Stimulated activated memory B cell treated with anti-CD40 and anti-IgM and Interleukin-4, amounts not matched to agents 10 μg/mL and 1 μg/mL and 100 μg/mL, for 72 hours (primary cell): ENCODE data around the gene FAM53A.

Experiments
- ATAC-seq: fragments of 150-1000 bp; cut with Tn5 transposase; 2 replicates; pipeline ENCODE4 v1.10.0; 2021
- H3K27ac Mint-ChIP-seq: one replicate; pipeline ENCODE4 v1.8.0; 2022; ENCODE audit warnings: mild to moderate bottlenecking, mixed read lengths
- H3K27me3 Mint-ChIP-seq: one replicate; pipeline ENCODE4 v1.8.0; 2022; ENCODE audit warnings: mixed read lengths
- H3K36me3 Mint-ChIP-seq: one replicate; pipeline ENCODE4 v1.8.0; 2022; ENCODE audit warnings: mixed read lengths
- H3K4me1 Mint-ChIP-seq: one replicate; pipeline ENCODE4 v1.8.0; 2022; ENCODE audit warnings: mixed read lengths
- H3K4me3 Mint-ChIP-seq: one replicate; pipeline ENCODE4 v1.8.0; 2022; ENCODE audit warnings: mild to moderate bottlenecking, moderate library complexity, mixed read lengths
- H3K9me3 Mint-ChIP-seq: one replicate; pipeline ENCODE4 v1.8.0; 2022; ENCODE audit warnings: mixed read lengths

FAM53A gene

DNA sequence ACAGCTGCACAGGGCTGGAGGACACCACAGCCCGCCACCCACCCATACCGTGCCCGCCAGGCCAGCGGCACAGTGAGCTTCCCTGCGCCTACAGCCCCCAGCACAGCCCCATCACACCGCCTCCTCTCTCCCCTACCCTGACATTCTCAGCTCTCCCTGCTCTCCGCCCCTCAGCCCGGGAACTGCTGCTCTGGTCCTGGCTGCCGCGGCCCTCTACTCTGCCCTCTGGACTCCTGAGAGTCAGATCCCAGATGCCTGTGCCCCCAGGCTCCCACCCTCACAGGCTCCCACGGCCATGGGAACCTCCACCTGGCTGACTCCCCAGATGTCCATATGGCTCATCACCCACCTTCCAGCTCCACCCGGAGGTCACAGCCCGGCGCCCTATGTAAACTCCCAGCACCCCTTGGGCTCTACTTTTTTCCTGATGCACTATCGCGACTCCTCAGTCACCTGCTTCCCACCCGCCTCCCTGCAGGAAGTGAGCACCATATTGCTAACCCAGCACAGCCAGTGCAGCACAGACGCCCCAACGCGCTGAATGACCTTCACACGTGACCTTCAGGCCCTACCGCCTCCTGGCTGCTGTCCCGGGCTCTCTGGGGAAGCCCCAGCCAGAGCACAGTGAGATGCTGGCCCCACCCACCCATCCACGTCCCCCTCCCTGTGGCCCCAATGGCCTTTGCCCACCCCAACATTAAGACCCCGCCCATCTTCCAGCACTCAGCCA is 23.0 kb downstream of the FAM53A start:
- H3K9me3 Mint-ChIP-seq, result no peaks in the 10 kb centered on the region
- H3K36me3 Mint-ChIP-seq, result peaks cover 9% of the 10 kb centered on the region
- no peak for ATAC-seq
- H3K4me1 Mint-ChIP-seq, result no peaks in the 10 kb centered on the region
- no peaks in the 10 kb centered on the region for H3K27me3 Mint-ChIP-seq
- H3K27ac Mint-ChIP-seq, result no peak overlapping the region
- no peak overlapping the region for H3K4me3 Mint-ChIP-seq

DNA sequence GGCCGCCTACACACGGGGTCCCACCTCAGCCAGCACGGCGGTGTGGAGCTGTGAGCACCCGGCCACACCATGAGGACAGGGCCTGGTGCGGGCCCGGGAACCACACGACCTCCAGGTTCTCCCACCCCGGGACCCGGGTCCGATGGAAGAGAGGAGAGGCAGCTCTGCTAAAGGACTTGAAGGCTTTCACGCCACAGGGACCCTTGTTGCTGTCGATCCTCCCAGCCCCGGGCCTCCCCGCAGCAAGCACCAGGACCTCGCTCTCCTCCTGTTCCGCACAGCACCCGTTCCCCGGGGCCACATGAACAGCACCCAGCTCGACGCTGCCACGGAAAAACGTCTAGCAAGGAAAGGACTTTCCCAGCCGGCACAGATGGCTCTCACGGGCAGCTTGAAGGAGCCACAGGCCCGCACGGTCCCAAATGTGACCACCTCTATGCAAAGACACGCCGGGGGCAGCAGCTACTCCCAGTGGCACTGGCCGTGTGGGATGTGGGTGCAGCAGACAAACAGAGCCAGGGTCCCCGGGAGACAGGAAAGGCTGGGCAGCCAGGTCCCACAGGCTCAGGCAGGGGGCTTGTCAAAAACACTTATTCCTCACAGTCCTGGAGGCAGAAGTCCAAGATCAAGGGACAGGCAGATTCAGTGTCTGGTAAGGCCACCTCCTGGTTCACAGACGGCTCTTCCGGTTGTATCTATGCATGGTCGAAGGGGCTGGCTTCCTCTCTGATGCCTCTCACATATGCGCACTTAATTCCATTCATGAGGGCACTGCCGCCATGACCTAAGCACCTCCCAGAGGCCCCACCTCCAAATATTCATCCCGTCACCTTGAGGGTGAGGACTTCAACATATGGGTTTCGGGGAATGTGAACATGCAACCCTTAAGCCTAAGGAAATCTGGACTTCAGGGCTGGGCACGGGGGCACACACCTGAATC is 24.7 kb downstream of the FAM53A start:
- no peak overlapping the region for H3K4me3 Mint-ChIP-seq

DNA sequence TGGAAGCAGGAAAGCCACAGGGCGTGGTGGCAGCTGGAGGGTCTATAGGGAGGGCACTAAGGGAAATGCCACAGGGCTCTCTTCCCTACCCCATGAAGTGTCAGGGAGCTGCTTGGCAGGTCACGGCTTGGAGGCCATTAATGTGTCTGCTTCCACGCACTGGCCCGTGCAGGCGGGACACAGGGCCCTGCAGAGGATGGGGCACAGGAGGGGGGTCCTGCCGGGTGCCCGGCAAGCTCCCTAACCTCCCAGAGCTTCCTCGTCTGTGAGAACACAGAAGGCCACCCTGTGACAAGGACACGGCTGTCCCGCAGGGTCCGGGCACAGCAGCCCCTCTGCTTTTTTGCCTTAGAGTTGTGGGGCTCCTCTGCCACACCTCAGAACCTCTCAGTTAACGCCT is 25.5 kb downstream of the FAM53A start:
- Mint-ChIP-seq H3K4me3 (no peak overlapping the region), H3K4me1 (no peaks in the 10 kb centered on the region), H3K27ac (no peak overlapping the region), H3K27me3 (no peaks in the 10 kb centered on the region), H3K9me3 (no peaks in the 10 kb centered on the region), H3K36me3 (peaks cover 12% of the 10 kb centered on the region)
- no peak for ATAC-seq

More for the DNA sequence above, 24.7 kb downstream of the FAM53A start:
- no peaks in the 10 kb centered on the region for H3K4me1 Mint-ChIP-seq
- H3K36me3 Mint-ChIP-seq, result peaks cover 12% of the 10 kb centered on the region
- H3K27ac Mint-ChIP-seq, result no peak overlapping the region
- H3K9me3 Mint-ChIP-seq, result no peaks in the 10 kb centered on the region
- no peaks in the 10 kb centered on the region for H3K27me3 Mint-ChIP-seq
- no peak for ATAC-seq

DNA sequence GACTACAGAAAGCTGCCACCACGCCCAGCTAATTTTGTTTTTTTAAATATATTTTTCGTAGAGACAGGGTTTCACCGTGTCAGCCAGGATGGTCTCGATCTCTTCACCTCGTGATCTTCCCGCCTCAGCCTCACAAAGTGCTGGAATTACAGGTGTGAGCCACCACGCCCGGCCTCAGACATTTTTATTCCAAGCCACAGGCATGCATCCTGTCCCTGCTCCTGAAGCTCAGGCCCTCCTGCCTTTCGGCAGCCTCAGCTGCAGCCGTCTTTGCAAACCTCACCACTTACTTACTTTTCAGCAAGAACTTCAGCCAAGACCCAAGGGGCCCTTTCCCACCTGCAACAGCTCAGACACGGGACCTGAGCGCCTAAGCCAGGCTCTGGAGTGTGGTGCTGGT is 26.0 kb downstream of the FAM53A start:
- ATAC-seq, result no peak

DNA sequence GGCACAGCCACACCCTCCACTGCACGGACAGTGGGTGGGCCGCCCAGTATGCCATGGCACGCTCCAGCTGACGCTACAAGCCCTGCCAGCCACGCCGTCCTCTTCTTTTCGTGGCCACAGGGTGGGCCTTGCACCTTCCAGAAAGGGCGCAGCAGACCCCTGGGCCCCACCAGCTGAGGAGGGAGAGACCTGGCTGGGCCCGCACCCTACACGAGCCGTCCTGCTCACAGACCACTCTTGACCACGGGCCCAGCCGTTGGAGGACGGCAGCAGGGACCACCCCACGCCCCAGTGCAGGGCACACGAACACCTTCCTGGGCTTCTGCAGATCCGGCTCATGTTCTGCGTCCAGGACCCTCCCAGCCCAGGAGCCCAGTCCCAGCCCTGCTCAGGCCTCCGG is 27.1 kb downstream of the FAM53A start:
- no peak for ATAC-seq
- no peak overlapping the region for H3K27ac Mint-ChIP-seq
- H3K4me1 Mint-ChIP-seq, result no peaks in the 10 kb centered on the region
- H3K36me3 Mint-ChIP-seq, result peaks cover 12% of the 10 kb centered on the region
- H3K4me3 Mint-ChIP-seq, result no peak overlapping the region
- H3K9me3 Mint-ChIP-seq, result no peaks in the 10 kb centered on the region
- no peaks in the 10 kb centered on the region for H3K27me3 Mint-ChIP-seq

More for the DNA sequence above, 26.0 kb downstream of the FAM53A start:
- Mint-ChIP-seq H3K4me1 (no peaks in the 10 kb centered on the region), H3K27ac (no peak overlapping the region), H3K4me3 (no peak overlapping the region), H3K27me3 (no peaks in the 10 kb centered on the region), H3K9me3 (no peaks in the 10 kb centered on the region), H3K36me3 (peaks cover 12% of the 10 kb centered on the region)

DNA sequence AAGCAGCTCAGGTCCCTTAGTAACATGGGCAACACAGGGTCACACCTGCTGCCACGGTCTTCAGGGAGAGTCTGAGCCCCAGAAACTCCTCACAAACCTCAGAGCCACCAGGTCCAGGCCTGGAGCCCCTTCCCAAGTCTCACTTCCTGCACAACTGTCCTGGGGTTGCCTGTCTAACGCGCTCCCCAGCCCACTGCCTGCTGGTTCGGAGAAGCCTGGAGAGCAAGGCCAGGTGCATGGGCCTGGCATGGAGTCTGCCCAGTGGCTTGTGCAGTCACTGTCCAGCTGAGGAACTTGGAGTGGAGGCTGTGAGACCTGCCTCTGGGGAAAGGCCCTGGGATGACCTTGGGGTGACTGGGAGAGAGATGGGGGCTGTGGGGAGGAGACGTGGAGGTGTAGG is 28.0 kb downstream of the FAM53A start:
- Mint-ChIP-seq H3K36me3 (peaks cover 12% of the 10 kb centered on the region), H3K27ac (no peak overlapping the region)
- no peak for ATAC-seq

DNA sequence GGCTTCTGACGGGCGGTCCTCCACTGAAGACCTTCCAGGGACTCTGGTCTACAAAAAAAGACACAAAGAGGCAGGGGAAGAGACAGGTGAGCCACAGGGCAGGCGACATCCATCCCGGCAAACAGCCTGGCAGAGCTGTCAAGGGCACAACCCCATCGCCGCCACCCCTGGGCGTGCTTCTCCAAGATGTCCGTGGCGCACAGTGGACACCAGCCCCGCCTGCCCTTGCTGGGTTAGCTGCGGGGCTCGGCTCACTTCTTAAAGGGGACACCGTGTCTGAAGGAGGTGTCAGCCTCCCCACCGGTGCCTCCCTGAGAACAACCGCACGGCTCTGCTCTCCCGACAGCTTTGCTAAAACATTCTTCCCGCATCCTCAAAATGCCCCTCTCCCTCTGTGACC is 28.4 kb downstream of the FAM53A start:
- Mint-ChIP-seq H3K36me3 (peaks cover 12% of the 10 kb centered on the region), H3K27me3 (no peaks in the 10 kb centered on the region), H3K4me1 (no peaks in the 10 kb centered on the region), H3K27ac (no peak overlapping the region), H3K4me3 (no peak overlapping the region), H3K9me3 (no peaks in the 10 kb centered on the region)
- no peak for ATAC-seq

More for the DNA sequence above, 28.0 kb downstream of the FAM53A start:
- Mint-ChIP-seq H3K4me3 (no peak overlapping the region), H3K4me1 (no peaks in the 10 kb centered on the region), H3K27me3 (no peaks in the 10 kb centered on the region), H3K9me3 (no peaks in the 10 kb centered on the region)

DNA sequence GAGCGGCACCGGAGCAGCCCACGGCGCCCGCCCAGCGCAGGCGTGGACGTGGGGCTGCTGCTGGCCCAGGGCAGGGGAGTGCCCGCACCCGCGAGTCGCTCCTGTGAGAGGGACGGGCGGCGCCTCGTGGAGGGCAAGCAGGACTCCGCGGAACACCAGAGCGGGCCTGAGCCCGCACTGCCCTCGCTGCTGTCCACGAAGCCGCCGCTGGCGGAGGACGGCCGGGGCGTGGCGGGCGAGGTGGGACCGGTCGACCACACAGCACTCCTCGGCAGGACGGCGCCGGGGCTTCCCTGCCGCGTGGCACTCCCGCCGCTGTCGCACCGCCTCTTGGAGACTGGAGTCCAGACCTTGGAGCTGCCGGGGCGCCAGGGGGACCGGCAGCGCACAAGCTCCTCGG is 29.0 kb downstream of the FAM53A start:
- Mint-ChIP-seq H3K9me3 (no peaks in the 10 kb centered on the region), H3K27ac (no peak overlapping the region), H3K27me3 (no peaks in the 10 kb centered on the region), H3K36me3 (peaks cover 12% of the 10 kb centered on the region), H3K4me1 (no peaks in the 10 kb centered on the region), H3K4me3 (no peak overlapping the region)
- ATAC-seq, result peak; percentile 49

DNA sequence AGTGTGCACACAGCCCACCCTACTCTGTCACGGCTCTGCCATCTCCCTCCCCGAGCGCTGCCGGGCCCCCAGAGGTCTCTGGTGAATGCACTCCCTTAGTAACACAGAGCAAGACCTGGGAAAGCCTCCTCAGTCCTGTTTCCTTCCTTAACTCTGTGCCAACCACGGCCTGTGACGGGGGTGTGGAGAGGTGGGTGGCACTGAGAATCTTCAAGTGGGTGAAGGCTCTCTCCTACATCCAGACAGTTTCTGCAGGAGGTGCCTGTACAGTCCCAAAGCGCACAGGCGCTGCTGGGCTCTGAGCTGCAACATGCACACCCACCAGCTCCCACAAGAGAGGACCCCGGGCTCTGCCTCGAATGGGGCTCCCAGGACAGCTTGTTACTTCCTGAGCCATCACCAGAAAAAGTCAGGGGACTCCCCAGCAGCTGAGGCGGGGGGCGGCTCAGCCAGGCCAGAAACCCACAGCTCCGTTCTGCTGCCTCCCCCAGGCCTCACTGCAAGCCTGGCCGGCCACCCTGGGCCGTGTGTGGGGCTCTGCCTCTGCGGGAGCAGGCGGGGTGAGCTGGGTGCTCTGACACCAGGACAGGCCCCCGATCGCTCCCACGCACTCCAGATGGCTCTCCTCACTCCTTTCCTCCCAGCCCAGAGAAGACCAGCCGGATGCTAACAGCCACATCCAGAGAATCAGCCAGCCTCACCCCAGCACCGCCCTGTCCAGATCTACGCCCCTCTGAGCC is 29.7 kb downstream of the FAM53A start:
- no peak overlapping the region for H3K27ac Mint-ChIP-seq

DNA sequence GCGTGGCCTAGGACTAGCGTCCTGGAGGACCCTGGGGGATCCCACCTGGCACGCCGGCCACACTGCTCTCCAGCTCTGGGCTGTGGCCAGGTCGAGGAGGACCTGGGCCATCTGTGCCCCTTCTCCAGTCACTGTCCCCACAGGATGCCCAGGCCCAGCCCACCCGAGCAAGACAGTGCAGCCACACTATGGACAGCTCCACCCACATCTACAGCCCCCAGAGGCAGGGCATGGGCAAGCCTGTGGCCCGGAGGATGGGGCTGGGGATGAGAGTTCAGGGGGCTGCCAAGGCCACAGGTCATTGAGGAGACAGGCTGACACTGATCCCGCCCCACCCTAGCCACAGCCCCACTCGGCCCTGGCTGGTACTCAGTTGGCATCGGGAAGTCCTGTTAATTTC is 30.3 kb downstream of the FAM53A start:
- H3K9me3 Mint-ChIP-seq, result no peaks in the 10 kb centered on the region
- no peaks in the 10 kb centered on the region for H3K4me1 Mint-ChIP-seq
- no peak overlapping the region for H3K4me3 Mint-ChIP-seq
- no peak overlapping the region for H3K27ac Mint-ChIP-seq
- H3K27me3 Mint-ChIP-seq, result no peaks in the 10 kb centered on the region
- peak; percentile 10 for ATAC-seq
- H3K36me3 Mint-ChIP-seq, result peaks cover 12% of the 10 kb centered on the region

More for the DNA sequence above, 29.7 kb downstream of the FAM53A start:
- no peaks in the 10 kb centered on the region for H3K9me3 Mint-ChIP-seq
- H3K4me3 Mint-ChIP-seq, result no peak overlapping the region
- peaks cover 12% of the 10 kb centered on the region for H3K36me3 Mint-ChIP-seq
- H3K27me3 Mint-ChIP-seq, result no peaks in the 10 kb centered on the region
- no peaks in the 10 kb centered on the region for H3K4me1 Mint-ChIP-seq
- ATAC-seq, result no peak

DNA sequence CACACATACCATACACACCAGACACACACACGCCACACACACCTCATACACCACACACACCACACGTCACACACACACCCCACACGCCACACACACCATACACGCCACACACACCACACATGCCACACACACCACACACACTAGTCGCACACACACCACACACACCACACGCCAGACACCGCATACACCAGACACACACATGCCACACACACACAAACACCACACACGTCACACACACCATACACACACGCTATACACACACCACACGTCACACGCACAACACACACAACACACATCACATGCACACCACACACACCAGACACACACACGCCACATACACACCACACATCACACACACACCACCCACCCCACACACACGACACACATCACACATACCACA is 32.0 kb downstream of the FAM53A start:
- Mint-ChIP-seq H3K4me3 (no peak overlapping the region), H3K27ac (no peak overlapping the region), H3K27me3 (no peaks in the 10 kb centered on the region), H3K4me1 (no peaks in the 10 kb centered on the region), H3K36me3 (peaks cover 11% of the 10 kb centered on the region), H3K9me3 (no peaks in the 10 kb centered on the region)
- no peak for ATAC-seq

DNA sequence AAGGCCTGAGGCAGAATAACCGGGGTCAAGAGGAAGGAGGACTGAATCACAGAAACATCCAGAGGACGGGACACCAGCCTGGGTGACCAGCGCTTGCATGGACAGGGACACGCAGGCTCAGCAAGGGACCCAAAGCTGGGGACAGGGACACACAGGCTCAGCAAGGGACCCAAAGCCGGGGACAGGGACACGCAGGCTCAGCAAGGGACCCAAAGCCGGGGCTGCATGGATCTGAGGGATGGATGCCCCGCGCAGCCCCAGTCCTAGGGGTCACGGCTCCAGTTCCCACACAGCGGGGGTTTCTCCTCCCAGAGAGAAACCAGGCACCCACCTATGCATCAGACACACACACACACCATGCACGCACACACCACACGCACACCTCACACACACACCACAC is 32.5 kb downstream of the FAM53A start:
- Mint-ChIP-seq H3K4me1 (no peaks in the 10 kb centered on the region), H3K9me3 (no peaks in the 10 kb centered on the region), H3K27me3 (no peaks in the 10 kb centered on the region), H3K4me3 (no peak overlapping the region), H3K36me3 (peaks cover 11% of the 10 kb centered on the region), H3K27ac (no peak overlapping the region)
- ATAC-seq, result no peak

DNA sequence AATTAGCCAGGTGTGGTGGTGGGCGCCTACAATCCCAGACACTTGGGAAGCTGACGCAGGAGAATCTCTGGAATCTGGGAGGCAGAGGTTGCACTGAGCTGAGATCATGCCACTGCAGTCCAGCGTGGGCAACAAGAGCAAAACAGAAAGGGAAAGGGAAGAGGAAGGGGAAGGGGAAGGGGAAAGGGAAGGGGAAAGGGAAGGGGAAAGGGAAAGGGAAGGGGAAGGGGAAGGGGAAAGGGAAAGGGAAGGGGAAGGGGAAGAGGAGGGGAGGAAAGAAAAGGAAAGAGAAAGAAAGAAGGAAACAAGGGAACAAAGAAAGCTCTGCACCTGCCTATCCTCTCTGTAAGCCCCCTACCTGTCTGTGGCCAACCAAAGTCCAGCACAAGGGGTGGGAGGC is 35.2 kb downstream of the FAM53A start:
- H3K4me1 Mint-ChIP-seq, result no peaks in the 10 kb centered on the region
- no peak for ATAC-seq
- H3K27ac Mint-ChIP-seq, result no peak overlapping the region
- no peaks in the 10 kb centered on the region for H3K9me3 Mint-ChIP-seq
- peaks cover 5% of the 10 kb centered on the region for H3K36me3 Mint-ChIP-seq
- H3K27me3 Mint-ChIP-seq, result no peaks in the 10 kb centered on the region
- no peak overlapping the region for H3K4me3 Mint-ChIP-seq

DNA sequence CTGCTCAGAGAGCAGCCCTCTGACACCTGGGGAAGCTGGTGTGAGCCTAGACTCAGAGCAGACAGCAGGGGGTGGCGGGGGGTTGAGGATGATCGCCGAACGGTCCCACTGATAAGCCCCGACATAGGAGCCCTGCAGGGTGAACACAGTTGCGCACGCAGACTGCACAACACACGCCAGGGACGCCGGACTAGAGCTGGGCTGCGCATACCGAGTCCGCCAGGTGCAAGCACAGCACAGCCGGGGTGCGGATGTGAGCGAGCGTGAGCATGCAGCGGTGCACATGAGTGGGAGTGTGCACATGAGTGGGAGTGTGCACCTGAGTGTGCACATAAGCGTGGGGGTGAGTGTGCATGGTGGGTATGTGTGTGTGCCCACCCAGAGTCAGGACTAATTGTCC is 36.7 kb downstream of the FAM53A start:
- no peak overlapping the region for H3K27ac Mint-ChIP-seq
- no peak overlapping the region for H3K4me3 Mint-ChIP-seq
- peaks cover 3% of the 10 kb centered on the region for H3K27me3 Mint-ChIP-seq
- H3K9me3 Mint-ChIP-seq, result no peaks in the 10 kb centered on the region
- no peaks in the 10 kb centered on the region for H3K4me1 Mint-ChIP-seq
- peaks cover 5% of the 10 kb centered on the region for H3K36me3 Mint-ChIP-seq
- ATAC-seq, result no peak

DNA sequence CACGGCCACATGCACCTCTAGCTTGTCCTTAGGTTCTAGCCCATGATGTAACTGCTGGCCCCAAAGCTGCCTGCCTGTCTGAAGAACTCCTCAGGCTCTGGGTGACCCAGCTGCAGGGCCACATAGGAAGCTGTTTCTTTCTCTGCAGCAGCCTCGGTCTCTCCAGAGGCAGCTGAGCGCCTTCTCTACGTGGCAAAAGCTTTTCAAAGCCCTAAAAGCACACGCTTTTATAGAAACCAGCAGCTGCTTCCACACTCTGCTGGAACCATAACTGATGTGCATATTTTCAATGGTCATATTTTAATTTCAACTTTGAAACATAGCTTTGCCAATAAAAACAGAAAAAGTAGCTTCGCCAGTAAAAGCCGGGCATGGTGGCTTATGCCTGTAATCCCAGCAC is 37.4 kb downstream of the FAM53A start:
- Mint-ChIP-seq H3K4me1 (no peaks in the 10 kb centered on the region), H3K9me3 (no peaks in the 10 kb centered on the region), H3K27me3 (peaks cover 10% of the 10 kb centered on the region), H3K4me3 (no peak overlapping the region), H3K27ac (no peak overlapping the region), H3K36me3 (peaks cover 5% of the 10 kb centered on the region)
- no peak for ATAC-seq
